ENCODE measurements around the gene SIX4. TPM values are rescaled to one million over a fixed set of nuclear protein-coding genes. Genes with fewer than 3 reads are reported as not detected.
A peak's percentile ranks its signal among the peaks of the same experiment; 100 is the strongest.

SIX4 gene
- total RNA-seq, 6 experiments from 2014 or later, result 0.04 to 0.43 (median 0.23) TPM; not detected in 1

GRCh38 chr14:60677701-60678100 lies 46.5 kb downstream of the SIX4 start:
- Histone ChIP-seq H3K27ac (no peak overlapping the region), H3K9me3 (no peaks in the 10 kb centered on the region), H3K4me3 (no peak overlapping the region), H3K27me3 (no peaks in the 10 kb centered on the region), H3K4me1 (no peaks in the 10 kb centered on the region), H3K36me3 (no peaks in the 10 kb centered on the region)
- intact Hi-C loops (cut with DNase I), result no loop called here
- DNase-seq (no peak), ATAC-seq (no peak)
- TF ChIP-seq CTCF (IDR thresholded peaks at IDR 0.05), result no peak
- TF ChIP-seq POLR2A (IDR thresholded peaks at IDR 0.05), result no peak

- intact Hi-C loops (cut with DNase I), result no loop called here
- whole genome bisulfite sequencing (ENCODE audit: insufficient coverage, low coverage, low lambda C conversion rate, missing lambda C conversion rate), result 40% methylated on average over 3 of the region's 3 CpGs
- ATAC-seq (peak in 2 of 4 donors; percentile 18 to 37), DNase-seq (no peak)
- TF ChIP-seq CTCF (IDR thresholded peaks at IDR 0.05) (no peak), POLR2A (IDR thresholded peaks at IDR 0.05) (no peak)
- Histone ChIP-seq H3K4me1 (no peaks in the 10 kb centered on the region), H3K9me3 (peaks cover 0 to 8% (median 0%) of the 10 kb centered on the region in 4 donors), H3K4me3 (no peak overlapping the region), H3K27me3 (no peaks in the 10 kb centered on the region), H3K27ac (no peak overlapping the region), H3K36me3 (no peaks in the 10 kb centered on the region)
Observed at GRCh38 chr14:60670989-60671388, 53.2 kb downstream of the SIX4 start.

GRCh38 chr14:60668431-60669112 lies 55.6 kb downstream of the SIX4 start:
- Histone ChIP-seq H3K27ac (no peak overlapping the region), H3K4me3 (no peak overlapping the region), H3K4me1 (no peaks in the 10 kb centered on the region), H3K9me3 (peaks cover 0 to 8% (median 0%) of the 10 kb centered on the region in 4 donors), H3K27me3 (no peaks in the 10 kb centered on the region), H3K36me3 (no peaks in the 10 kb centered on the region)
- no peak for DNase-seq
- intact Hi-C loops (cut with DNase I), result no loop called here
- 82% methylated on average over 4 of the region's 5 CpGs for WGBS (ENCODE audit: insufficient coverage, low coverage, low lambda C conversion rate, missing lambda C conversion rate)
- TF ChIP-seq POLR2A (IDR thresholded peaks at IDR 0.05) (no peak), CTCF (IDR thresholded peaks at IDR 0.05) (no peak)
- no peak for ATAC-seq

- TF ChIP-seq CTCF (IDR thresholded peaks at IDR 0.05) (no peak), POLR2A (IDR thresholded peaks at IDR 0.05) (no peak)
- DNase-seq (no peak), ATAC-seq (no peak)
- Histone ChIP-seq H3K9me3 (peaks cover 0 to 8% (median 0%) of the 10 kb centered on the region in 4 donors), H3K36me3 (no peaks in the 10 kb centered on the region), H3K4me1 (no peaks in the 10 kb centered on the region), H3K27ac (no peak overlapping the region), H3K27me3 (no peaks in the 10 kb centered on the region), H3K4me3 (no peak overlapping the region)
- 61% methylated on average over 3 of the region's 3 CpGs for WGBS (ENCODE audit: insufficient coverage, low coverage, low lambda C conversion rate, missing lambda C conversion rate)
- intact Hi-C loops (cut with DNase I), result no loop called here
Observed at GRCh38 chr14:60665177-60665550, 59.0 kb downstream of the SIX4 start.

- no peaks in the 10 kb centered on the region for H3K27me3 ChIP-seq
- no peaks in the 10 kb centered on the region for H3K9me3 ChIP-seq
- DNase-seq (no peak), ATAC-seq (no peak)
- H3K36me3 ChIP-seq, result no peaks in the 10 kb centered on the region
- H3K4me3 ChIP-seq, result no peak overlapping the region
- no peaks in the 10 kb centered on the region for H3K4me1 ChIP-seq
- WGBS (ENCODE audit: insufficient coverage, low coverage, low lambda C conversion rate, missing lambda C conversion rate), result 36% methylated on average over 1 of the region's 1 CpG
- H3K27ac ChIP-seq, result no peak overlapping the region
- intact Hi-C loops (cut with DNase I), result no loop called here
- no peak for TF ChIP-seq CTCF (IDR thresholded peaks at IDR 0.05)
- no peak for TF ChIP-seq POLR2A (IDR thresholded peaks at IDR 0.05)
Observed at GRCh38 chr14:60662982-60663381, 61.2 kb downstream of the SIX4 start.
